MM.1S (cell line): ENCODE measurements around the gene TCERG1L.

Experiments
- CTCF ChIP-seq: fragments of 300-600 bp; sonication (generic); IDR thresholded peaks from 2 replicates; pipeline ENCODE4 v1.5.1; 2016; ENCODE audit warnings: antibody characterized with exemption, low read length, mixed read lengths
- EZH2 ChIP-seq: fragments of 300-600 bp; sonication (generic); optimal IDR thresholded peaks from 2 replicates; pipeline ENCODE3; 2017; ENCODE audit warnings: low read depth, mild to moderate bottlenecking, antibody characterized with exemption, low read length, mixed read lengths

- no peak for TF ChIP-seq EZH2
- TF ChIP-seq CTCF: no peak
Observed at GRCh38 chr10:131067690-131068089, 243.8 kb downstream of the TCERG1L start.
